Endothelial cell of umbilical vein (primary cell): ENCODE measurements around the gene SMIM24. TPM values are rescaled to one million over a fixed set of nuclear protein-coding genes. Genes with fewer than 3 reads are reported as not detected.
"Not testable (repeated sequence)": the region's sequence is repeated elsewhere in the genome, so short reads cannot be mapped to it uniquely, and the experiment has no call there.

Experiments used
- BruUV-seq: library from RNA; stranded (reverse); fragments of 400-500 nt; replicated peaks from 2 replicates; lab custom pipeline; 2021; lab: Mats Ljungman, UMichigan
- CTCF ChIA-PET: fragments of 300-600, 350-600 bp; sonication (Branson Sonifier 250); formaldehyde crosslinking; loops from one replicate; lab custom pipeline; 2021; ENCODE audit warnings: antibody characterized with exemption, inconsistent platforms; lab: Charles Lee
- POLR2A ChIA-PET: fragments of 300-600, 350-600 bp; sonication (Branson Sonifier 250); formaldehyde crosslinking; loops from one replicate; lab custom pipeline; 2021; ENCODE audit warnings: antibody characterized with exemption, inconsistent platforms; lab: Charles Lee
- DNase-seq: peaks from one replicate; pipeline ENCODE4 v3.0.0-alpha.2; 2011; ENCODE audit warnings: low read depth, low spot score
- FAIRE-seq: peaks from 2 replicates; lab custom pipeline; 2011; peaks lifted over from hg19 to GRCh38; lab: Jason Lieb, UNC
- H2AFZ ChIP-seq: 2 replicates; pipeline ENCODE4 v1.6.0; 2012; ENCODE audit warnings: low read depth, low read length, control low read depth, inconsistent platforms
- H3K27ac ChIP-seq: 2 replicates; pipeline ENCODE4 v1.5.1; 2011; ENCODE audit warnings: low read depth, mild to moderate bottlenecking, control low read depth, low read length, moderate library complexity; ENCODE audit not compliant: insufficient read depth
- H3K27me3 ChIP-seq, 2 experiments: 2 replicates each; pipeline versions ENCODE4 v1.6.0 to v1.6.1; 2011; ENCODE audit warnings: low read length in 2 of 2, mixed read lengths in 1 of 2; ENCODE audit not compliant: control insufficient read depth in 2 of 2, insufficient read depth in 2 of 2
- H3K36me3 ChIP-seq, 2 experiments: 2 replicates in 1 of 2; 3 replicates in 1 of 2; pipeline ENCODE4 v1.5.1; 2011; ENCODE audit warnings: low read length in 2 of 2, mild to moderate bottlenecking in 1 of 2, moderate library complexity in 1 of 2; ENCODE audit not compliant: control insufficient read depth in 2 of 2, insufficient read depth in 2 of 2; ENCODE audit errors: extremely low read depth in 1 of 2
- H3K4me1 ChIP-seq: 3 replicates; pipeline ENCODE4 v1.5.1; 2011; ENCODE audit warnings: mild to moderate bottlenecking, low read length; ENCODE audit not compliant: control insufficient read depth, insufficient read depth; ENCODE audit errors: extremely low read depth
- H3K4me2 ChIP-seq: 2 replicates; pipeline ENCODE4 v1.6.1; 2011; ENCODE audit warnings: low read length, control low read depth, mixed read lengths; ENCODE audit not compliant: insufficient read depth
- H3K4me3 ChIP-seq, 3 experiments: fragments of 200-600 bp in 1 of 3; sonication (generic), shearing (Covaris generic) in 1 of 3; replicated peaks in 1 of 3; 2 replicates each; pipeline ENCODE4 v1.5.1; 2011 to 2016; ENCODE audit warnings: control low read depth in 3 of 3, low read length in 3 of 3, mild to moderate bottlenecking in 2 of 3, inconsistent platforms in 1 of 3, low read depth in 1 of 3, moderate library complexity in 1 of 3; ENCODE audit not compliant: insufficient read depth in 1 of 3
- H3K79me2 ChIP-seq: 2 replicates; pipeline ENCODE4 v1.6.0; 2012; ENCODE audit warnings: low read length, inconsistent platforms; ENCODE audit not compliant: control insufficient read depth, insufficient read depth
- H3K9ac ChIP-seq: replicated peaks from 2 replicates; pipeline ENCODE3; 2011; ENCODE audit warnings: low read length, control low read depth; ENCODE audit not compliant: insufficient read depth; ENCODE audit errors: extremely low read depth
- H3K9me1 ChIP-seq: replicated peaks from 3 replicates; pipeline ENCODE4 v1.6.0; 2011; ENCODE audit warnings: mild to moderate bottlenecking, low read length; ENCODE audit not compliant: control insufficient read depth, insufficient read depth; ENCODE audit errors: extremely low read depth
- H3K9me3 ChIP-seq: replicated peaks from 2 replicates; pipeline ENCODE4 v1.5.1; 2012; ENCODE audit warnings: low read length, inconsistent platforms; ENCODE audit not compliant: control insufficient read depth, insufficient read depth
- H4K20me1 ChIP-seq: replicated peaks from 2 replicates; pipeline ENCODE3; 2011; ENCODE audit warnings: mild to moderate bottlenecking, low read length; ENCODE audit not compliant: control insufficient read depth, insufficient read depth; ENCODE audit errors: extremely low read depth
- CTCF ChIP-seq, 2 donors: IDR thresholded peaks; 1 replicate in 1 of 2; 2 replicates in 1 of 2; pipeline ENCODE4 v1.5.1; 2011; ENCODE audit warnings: low read length in 2 of 2, mild to moderate bottlenecking in 2 of 2, moderate library complexity in 2 of 2, control low read depth in 1 of 2, inconsistent platforms in 1 of 2, low read depth in 1 of 2; ENCODE audit not compliant: insufficient read depth in 1 of 2; ENCODE audit errors: extremely low read depth in 1 of 2
- EZH2 ChIP-seq: IDR thresholded peaks from 2 replicates; pipeline ENCODE4 v1.6.1; 2012; ENCODE audit warnings: borderline replicate concordance, low read depth, mild to moderate bottlenecking, moderate library complexity, low read length, inconsistent platforms; ENCODE audit not compliant: severe bottlenecking
- FOS ChIP-seq: IDR thresholded peaks from 2 replicates; pipeline ENCODE4 v1.6.1; 2011; ENCODE audit warnings: mild to moderate bottlenecking, low read length, moderate library complexity, borderline replicate concordance; ENCODE audit not compliant: insufficient read depth
- GATA2 ChIP-seq: IDR thresholded peaks from 2 replicates; pipeline ENCODE4 v1.7.0; 2011; ENCODE audit warnings: low read depth, mild to moderate bottlenecking, moderate library complexity, mixed read lengths, low read length; ENCODE audit not compliant: insufficient read length, insufficient read depth
- MYC ChIP-seq: IDR thresholded peaks from one replicate; pipeline ENCODE4 v1.6.1; 2011; ENCODE audit warnings: mild to moderate bottlenecking, low read depth, low read length
- POLR2A ChIP-seq: IDR thresholded peaks from 2 replicates; pipeline ENCODE4 v1.6.1; 2012; ENCODE audit warnings: low read depth, mild to moderate bottlenecking, control low read depth, low read length
- POLR2AphosphoS5 ChIP-seq: IDR thresholded peaks from 2 replicates; pipeline ENCODE4 v1.6.1; 2012; ENCODE audit warnings: low read depth, mild to moderate bottlenecking, control low read depth, low read length, moderate library complexity; ENCODE audit not compliant: insufficient read depth
- dilution Hi-C: fragments of 300-500 bp; cut with MboI; formaldehyde crosslinking; loops from one replicate; pipeline ENCODE4 v1.15.0; 2019; ENCODE audit warnings: low sequenced_read_pairs; ENCODE audit not compliant: extremely low pct_ligation_motif_present
- intact Hi-C: fragments of 100-400 bp; cut with micrococcal nuclease; formaldehyde crosslinking; loops from one replicate; pipeline ENCODE4 v1.10.0; 2022
- polyA plus RNA-seq, 4 experiments: library from polyadenylated mRNA; depleted of rRNA in 3 of 4; stranded (reverse) in 3 of 4; unstranded in 1 of 4; fragments of >200 nt; gene quantifications; 2 replicates each; pipeline versions ENCODE4 v1.2.1 to v1.2.3, GENCODE V29; 2011 to 2012; ENCODE audit warnings: missing spikeins in 1 of 4
- total RNA-seq: library from RNA; stranded (reverse); gene quantifications from 2 replicates; pipeline ENCODE4 v1.2.3, GENCODE V29; 2021

Gene SMIM24
- total and polyA plus RNA-seq, 2 donors (not counting 3 experiments of a cell fraction or from before 2014, with no cell fraction given) = not detected

DNA sequence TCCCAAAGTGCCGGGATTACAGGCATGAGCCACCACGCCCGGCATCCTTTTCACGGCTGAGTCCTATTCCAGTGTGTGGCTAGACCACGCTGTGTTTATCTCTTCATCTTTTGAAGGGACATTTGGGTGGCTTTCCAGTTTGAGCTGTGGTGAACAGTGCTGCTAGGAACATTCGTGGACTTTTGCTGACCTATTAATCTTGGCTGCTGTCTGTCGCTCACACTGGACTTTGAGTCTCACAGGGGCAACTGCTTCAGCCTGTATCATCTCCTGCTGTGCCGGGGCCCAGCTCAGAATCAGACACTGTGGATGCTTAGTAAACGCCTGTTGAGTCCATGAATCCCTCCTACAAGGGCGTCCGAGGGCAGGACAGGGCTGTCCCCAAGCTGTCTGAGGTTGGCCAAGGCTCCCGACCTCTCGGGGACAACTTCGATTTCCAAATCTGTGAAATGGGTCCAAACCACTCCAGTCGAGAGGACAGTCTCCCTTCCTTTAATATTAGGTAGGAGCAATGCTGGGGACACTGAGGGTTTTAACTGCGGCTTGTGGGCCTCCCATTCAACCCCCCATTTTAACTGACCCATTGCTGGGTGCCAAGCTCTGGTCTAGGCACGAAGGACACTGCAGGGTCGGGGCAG lies 48.4 kb downstream of the SMIM24 start:
- FAIRE-seq = no peak
- Histone ChIP-seq H3K4me1 (peaks cover 30% of the 10 kb centered on the region), H3K9me1 (no peaks in the 10 kb centered on the region), H2AFZ (no peak overlapping the region), H3K36me3 (peaks cover 4 to 5% of the 10 kb centered on the region in 2 experiments), H3K4me2 (no peak overlapping the region), H3K79me2 (peaks cover 12% of the 10 kb centered on the region), H4K20me1 (no peaks in the 10 kb centered on the region), H3K9ac (no peak overlapping the region), H3K27ac (no peak overlapping the region), H3K4me3 (no peak overlapping the region), H3K27me3 (no peaks in the 10 kb centered on the region), H3K9me3 (no peaks in the 10 kb centered on the region)
- no peak for DNase-seq
- intact Hi-C loops = no loop called here
- dilution Hi-C loops = no loop called here
- ChIA-PET POLR2A (no interaction called here), CTCF (interaction anchor here (0.8 to 2.2 kb wide), 8 partner anchors 8 to 105 kb away, joined by 3 to 5 read pairs (median 3); no protein-coding TSS in a partner anchor)
- no peak for TF ChIP-seq GATA2
- TF ChIP-seq CTCF (IDR thresholded peaks at IDR 0.05; ENCODE audit: extremely low read depth in 1 of 2, insufficient read depth in 1 of 2, low read depth in 1 of 2, low read length in 2 of 2) = no peak
- TF ChIP-seq MYC = no peak
- no peak for TF ChIP-seq POLR2A
- TF ChIP-seq EZH2 = no peak
- TF ChIP-seq FOS = no peak
- TF ChIP-seq POLR2AphosphoS5 = no peak
- BruUV-seq = no TSS peak

DNA sequence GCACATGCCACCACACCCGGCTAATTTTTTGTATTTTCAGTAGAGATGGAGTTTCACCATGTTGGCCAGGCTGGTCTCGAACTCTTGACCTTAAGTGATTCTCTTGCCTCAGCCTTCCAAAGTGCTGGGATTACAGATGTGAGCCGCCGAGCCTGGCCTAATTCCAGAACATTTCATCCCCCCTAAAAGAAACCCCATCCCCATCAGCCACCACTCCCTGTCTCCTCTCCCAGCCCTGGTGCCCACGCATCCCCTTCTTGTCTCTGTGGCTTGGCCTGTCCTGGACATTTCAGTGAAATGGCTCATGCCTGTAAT lies 50.0 kb downstream of the SMIM24 start:
- H3K36me3 ChIP-seq, intact Hi-C loops, H3K9me3 ChIP-seq, H3K9me1 ChIP-seq, DNase-seq, H3K27ac ChIP-seq, BruUV-seq, POLR2A ChIA-PET, H3K4me3 ChIP-seq, dilution Hi-C loops, H2AFZ ChIP-seq, H3K4me2 ChIP-seq, H4K20me1 ChIP-seq, H3K9ac ChIP-seq, H3K27me3 ChIP-seq: not testable (repeated sequence)
- peak; percentile 64 for FAIRE-seq
- Histone ChIP-seq H3K4me1 (peaks cover 27% of the 10 kb centered on the region), H3K79me2 (peaks cover 13% of the 10 kb centered on the region)
- CTCF ChIA-PET = interaction anchor here (1.3 to 3.0 kb wide), 12 partner anchors 18 to 125 kb away, joined by 5 to 34 read pairs (median 12); no protein-coding TSS in a partner anchor
